ENCODE results near the gene KLRB1. TPM values are rescaled to one million over a fixed set of nuclear protein-coding genes. Genes with fewer than 3 reads are reported as not detected.
"Not testable (repeated sequence)": the region's sequence is repeated elsewhere in the genome, so short reads cannot be mapped to it uniquely, and the experiment has no call there.

The KLRB1 gene
- total RNA-seq, 1 experiment from 2014 or later = not detected

DNA sequence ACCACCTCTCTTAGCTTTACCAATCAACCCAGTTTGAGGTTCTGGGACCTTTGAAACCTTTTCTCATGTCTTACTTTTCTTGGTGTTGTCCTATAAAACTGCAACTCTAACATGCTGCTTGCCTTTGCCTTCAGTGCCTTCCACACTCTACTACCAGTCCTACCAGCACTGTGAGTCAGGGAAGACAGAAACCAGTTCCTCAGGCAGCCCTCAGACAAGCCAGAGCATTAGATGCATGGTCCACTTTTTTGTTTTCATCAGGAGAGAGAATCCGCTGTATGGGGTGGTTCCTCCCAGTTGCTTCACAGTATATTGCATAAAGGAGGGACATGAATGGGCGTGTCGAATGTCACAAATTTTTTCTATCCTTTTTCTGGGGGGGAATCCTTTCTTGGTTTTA lies 17.3 kb upstream of the KLRB1 start:
- DNase-seq (ENCODE audit: extremely low read depth, low read depth) = no peak

- no peak for DNase-seq (ENCODE audit: extremely low read depth, low read depth)
Measured at GRCh38 chr12:9619411-9620179, 11.9 kb upstream of the KLRB1 start.

GRCh38 chr12:9618906-9619305 lies 11.2 kb upstream of the KLRB1 start:
- DNase-seq (ENCODE audit: extremely low read depth, low read depth) = not testable (repeated sequence)

DNA sequence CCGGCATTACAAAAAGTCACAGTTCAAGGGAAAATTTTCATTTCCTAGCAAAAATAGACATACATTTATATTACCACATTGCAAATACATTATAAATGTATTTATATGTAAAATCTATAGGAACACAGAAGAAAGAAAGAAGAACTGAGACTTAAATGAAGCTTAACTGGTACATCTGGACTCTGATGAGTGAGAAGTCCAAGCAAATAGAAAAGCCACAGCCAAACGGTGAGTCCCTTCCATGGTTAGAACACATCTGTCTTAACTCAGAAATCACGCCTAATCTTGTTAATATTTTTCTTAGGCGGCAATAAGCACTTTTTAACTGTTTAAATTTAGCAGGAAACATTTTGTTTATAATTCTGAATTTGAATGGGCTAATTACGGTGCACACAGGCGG lies 9.4 kb upstream of the KLRB1 start:
- no peak for DNase-seq (ENCODE audit: extremely low read depth, low read depth)

GRCh38 chr12:9615420-9616136 lies 7.9 kb upstream of the KLRB1 start:
- no peak for DNase-seq (ENCODE audit: extremely low read depth, low read depth)

- DNase-seq (ENCODE audit: extremely low read depth, low read depth) = not testable (repeated sequence)
Measured at GRCh38 chr12:9610606-9611005, 2.9 kb upstream of the KLRB1 start.

DNA sequence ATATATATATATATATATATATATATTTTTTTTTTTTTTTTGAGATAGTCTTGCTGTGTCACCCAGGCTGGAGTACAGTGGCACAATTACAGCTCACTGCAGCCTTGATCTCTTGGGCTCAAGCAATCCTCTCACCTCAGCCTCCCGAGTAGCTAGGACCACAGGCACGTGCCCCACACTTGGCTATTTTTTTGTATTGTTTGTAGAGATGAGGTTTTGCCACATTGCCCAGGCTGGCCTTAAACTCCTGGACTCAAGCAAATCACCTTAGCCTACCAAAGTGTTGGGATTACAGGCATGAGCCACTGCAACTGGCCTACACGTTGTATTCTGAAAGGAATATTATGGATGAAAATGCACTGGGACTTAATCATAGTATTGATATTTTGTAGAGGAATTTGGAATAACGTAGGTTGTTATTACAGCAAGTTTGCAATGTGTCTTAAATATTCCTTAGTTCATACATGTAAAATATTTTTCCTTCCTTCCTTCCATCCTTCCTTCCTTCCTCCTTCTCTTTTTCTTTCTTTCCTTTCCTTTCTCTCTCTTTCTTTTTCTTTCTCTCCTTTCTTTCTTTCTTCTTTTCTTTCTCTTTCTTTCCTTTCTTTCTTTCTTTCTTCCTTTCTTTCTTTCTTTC lies 862 bp downstream of the KLRB1 start:
- DNase-seq (ENCODE audit: extremely low read depth, low read depth) = no peak

- DNase-seq (ENCODE audit: extremely low read depth, low read depth) = no peak
Measured at GRCh38 chr12:9606247-9606646, 1.5 kb downstream of the KLRB1 start.

GRCh38 chr12:9605483-9605882 lies 2.2 kb downstream of the KLRB1 start:
- no peak for DNase-seq (ENCODE audit: extremely low read depth, low read depth)

GRCh38 chr12:9604287-9604686 lies 3.4 kb downstream of the KLRB1 start:
- DNase-seq (ENCODE audit: extremely low read depth, low read depth) = no peak

- not testable (repeated sequence) for DNase-seq (ENCODE audit: extremely low read depth, low read depth)
Measured at GRCh38 chr12:9600426-9600825, 7.3 kb downstream of the KLRB1 start.

GRCh38 chr12:9598363-9598762 lies 9.4 kb downstream of the KLRB1 start:
- no peak for DNase-seq (ENCODE audit: extremely low read depth, low read depth)

DNA sequence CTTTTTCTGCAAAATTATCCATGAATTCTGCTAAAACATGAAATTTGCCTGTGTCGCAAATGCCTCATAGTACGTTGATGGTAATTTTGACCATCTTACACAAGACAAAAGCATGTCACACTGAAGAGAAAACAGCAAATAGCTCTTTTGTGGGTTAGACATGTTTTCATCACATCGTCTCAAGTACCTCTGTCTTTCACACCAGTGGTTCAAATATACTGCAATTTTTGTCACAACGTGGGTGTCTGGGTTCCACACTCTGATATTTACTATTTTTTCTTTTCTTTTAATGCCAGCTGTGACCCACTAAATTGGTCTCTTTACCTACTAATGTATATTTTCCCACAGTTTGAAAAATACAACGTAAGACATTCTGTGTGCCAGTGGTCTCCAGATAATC lies 10.4 kb downstream of the KLRB1 start:
- no peak for DNase-seq (ENCODE audit: extremely low read depth, low read depth)

GRCh38 chr12:9590441-9590840 lies 17.3 kb downstream of the KLRB1 start:
- no peak for DNase-seq (ENCODE audit: extremely low read depth, low read depth)

DNA sequence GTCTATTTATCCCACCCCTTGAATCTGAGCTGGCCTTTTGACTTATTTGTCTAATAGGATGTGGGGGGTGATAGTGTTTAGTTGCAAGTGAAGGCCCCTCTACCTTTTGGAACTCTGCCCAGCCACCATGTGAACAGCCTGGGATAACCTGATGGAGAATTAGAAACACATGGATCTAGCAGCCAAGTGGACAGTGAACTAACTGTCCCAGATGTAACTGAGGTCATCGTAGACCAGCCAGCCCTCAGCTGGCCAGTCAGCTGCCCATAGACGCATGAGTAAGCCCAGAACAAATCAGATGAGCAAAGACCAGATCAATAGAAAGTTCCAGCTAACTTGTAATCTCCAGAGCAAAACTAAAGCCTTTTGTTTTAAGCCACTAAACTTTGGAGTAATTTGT lies 19.0 kb downstream of the KLRB1 start:
- DNase-seq (ENCODE audit: extremely low read depth, low read depth) = no peak

GRCh38 chr12:9587987-9588600 lies 19.6 kb downstream of the KLRB1 start:
- DNase-seq (ENCODE audit: extremely low read depth, low read depth) = no peak

- not testable (repeated sequence) for DNase-seq (ENCODE audit: extremely low read depth, low read depth)
Measured at GRCh38 chr12:9577729-9578128, 30.0 kb downstream of the KLRB1 start.

- not testable (repeated sequence) for DNase-seq (ENCODE audit: extremely low read depth, low read depth)
Measured at GRCh38 chr12:9567151-9567550, 40.6 kb downstream of the KLRB1 start.

- not testable (repeated sequence) for DNase-seq (ENCODE audit: extremely low read depth, low read depth)
Measured at GRCh38 chr12:9566113-9566512, 41.6 kb downstream of the KLRB1 start.

DNA sequence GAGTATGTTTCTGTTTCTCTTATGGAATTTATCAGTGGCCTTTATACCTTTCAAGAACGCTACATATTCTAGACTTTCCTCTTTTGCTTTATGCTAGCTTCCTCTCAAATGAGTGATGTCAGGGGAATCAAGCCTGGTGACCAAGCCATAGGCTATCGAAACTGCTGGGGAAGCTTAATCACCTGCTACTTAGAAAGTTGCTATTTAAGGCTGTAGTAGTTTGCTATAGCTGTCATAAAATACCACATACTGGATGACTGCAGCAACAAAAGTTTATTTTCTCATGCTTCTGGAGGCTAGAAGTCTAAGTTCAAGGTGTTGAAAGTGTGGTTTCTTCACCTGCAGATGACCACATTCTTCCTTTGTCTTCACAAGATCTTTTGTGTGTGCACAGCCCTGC lies 43.3 kb downstream of the KLRB1 start:
- not testable (repeated sequence) for DNase-seq (ENCODE audit: extremely low read depth, low read depth)

GRCh38 chr12:9562841-9563453 lies 44.8 kb downstream of the KLRB1 start:
- DNase-seq (ENCODE audit: extremely low read depth, low read depth) = not testable (repeated sequence)

Measured in NCI-H460 (cell line).